ENCODE measurements around the gene ERC1.
"Not testable (repeated sequence)": the region's sequence is repeated elsewhere in the genome, so short reads cannot be mapped to it uniquely, and the experiment has no call there.

Gene ERC1

DNA sequence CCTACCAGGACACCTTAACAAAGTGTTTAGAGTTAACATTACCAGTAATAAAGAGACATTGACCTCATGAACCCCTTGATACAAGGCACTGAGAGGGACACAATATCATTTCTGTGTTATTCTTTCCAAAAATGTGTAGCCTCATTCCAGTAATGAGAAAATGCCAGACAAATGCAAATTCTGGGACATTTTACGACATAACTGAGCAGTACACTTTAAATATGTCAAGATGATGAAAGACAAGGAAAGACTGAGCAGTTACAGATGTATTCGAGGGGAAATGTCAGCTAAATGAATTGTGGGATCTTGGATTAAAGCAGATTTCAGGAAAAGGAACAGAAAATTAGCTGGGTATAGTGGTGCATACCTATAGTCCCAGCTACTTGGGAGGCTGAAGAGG, 255.6 kb downstream of the ERC1 start:
- peak; percentile 38 for DNase-seq

GRCh38 chr12:1250641-1251040, 259.6 kb downstream of the ERC1 start:
- DNase-seq = no peak

GRCh38 chr12:1252758-1253157, 261.7 kb downstream of the ERC1 start:
- no peak for DNase-seq

- not testable (repeated sequence) for DNase-seq
Observed at GRCh38 chr12:1255125-1255524, 264.1 kb downstream of the ERC1 start.

DNA sequence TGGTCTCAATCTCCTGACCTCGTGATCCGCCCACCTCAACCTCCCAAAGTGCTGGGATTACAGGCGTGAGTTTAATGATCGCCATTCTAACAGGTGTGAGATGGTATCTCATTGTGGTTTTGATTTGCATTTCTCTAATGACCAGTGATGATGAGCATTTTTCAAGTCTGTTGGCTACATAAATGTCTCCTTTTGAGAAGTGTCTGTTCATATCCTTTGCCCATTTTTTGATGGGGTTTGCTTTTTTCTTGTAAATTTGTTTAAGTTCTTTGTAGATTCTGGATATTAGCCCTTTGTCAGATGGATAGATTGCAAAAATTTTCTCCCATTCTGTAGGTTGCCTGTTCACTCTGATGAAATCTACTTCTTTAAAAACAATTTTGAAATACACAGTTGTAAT, 264.8 kb downstream of the ERC1 start:
- DNase-seq = not testable (repeated sequence)

DNA sequence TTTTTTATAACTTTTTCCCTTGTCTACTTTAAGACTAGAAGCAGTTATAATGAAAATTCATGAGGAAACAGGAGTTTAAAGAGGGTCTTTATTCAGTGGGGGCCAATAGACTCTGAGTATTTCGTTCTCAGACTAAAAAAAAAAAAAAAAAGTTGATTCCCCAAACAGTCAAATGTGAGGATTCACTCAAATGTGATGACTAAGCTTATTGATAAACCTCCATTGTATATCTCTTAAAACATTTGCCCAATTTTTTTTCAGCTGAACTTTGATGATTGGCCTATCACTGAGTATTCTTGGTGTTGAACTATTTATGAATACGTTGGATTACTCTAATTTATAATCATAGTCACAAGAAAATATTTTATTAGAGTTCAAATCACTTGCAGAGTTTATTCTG, 265.3 kb downstream of the ERC1 start:
- no peak for DNase-seq

DNA sequence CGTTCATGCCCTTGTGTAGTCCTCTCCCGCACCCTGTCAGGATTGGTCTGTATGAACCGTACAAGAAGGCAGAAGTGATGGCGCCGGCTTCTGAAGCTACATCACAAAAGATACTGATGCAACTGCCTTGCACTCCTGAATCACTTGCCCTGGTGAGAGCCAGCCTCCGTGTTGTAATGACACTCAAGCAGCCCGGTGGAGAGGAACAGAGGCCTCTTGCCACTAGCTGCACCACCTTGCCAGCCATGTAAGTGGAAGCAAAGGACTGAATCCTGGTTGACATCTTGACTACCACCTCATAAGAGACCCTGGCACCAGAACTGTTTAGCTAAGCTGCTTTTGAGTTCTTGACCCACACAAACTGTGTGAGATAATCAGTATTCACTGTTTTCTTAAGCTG, 266.0 kb downstream of the ERC1 start:
- DNase-seq = no peak

GRCh38 chr12:1262011-1262410, 271.0 kb downstream of the ERC1 start:
- no peak for DNase-seq

DNA sequence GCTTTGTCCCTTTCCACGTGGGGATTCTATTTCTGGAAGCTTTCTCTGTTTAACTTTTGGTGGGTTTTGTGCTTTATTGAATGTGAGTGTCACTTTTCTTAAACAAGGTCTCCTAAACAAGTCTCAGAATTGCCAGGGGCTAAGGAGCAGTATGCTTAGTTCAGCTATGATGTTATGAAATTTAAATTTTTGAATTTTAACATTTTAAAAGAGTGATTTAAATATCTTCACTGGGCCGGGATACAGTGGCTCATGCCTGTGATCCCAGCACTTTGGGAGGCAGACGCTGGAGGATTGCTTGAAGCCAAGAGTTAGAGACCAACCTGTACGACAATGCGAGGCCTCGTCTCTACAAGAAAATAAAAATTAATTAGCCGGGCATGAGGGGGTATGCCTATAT, 276.2 kb downstream of the ERC1 start:
- DNase-seq = no peak

- no peak for DNase-seq
Observed at GRCh38 chr12:1272142-1272541, 281.1 kb downstream of the ERC1 start.

DNA sequence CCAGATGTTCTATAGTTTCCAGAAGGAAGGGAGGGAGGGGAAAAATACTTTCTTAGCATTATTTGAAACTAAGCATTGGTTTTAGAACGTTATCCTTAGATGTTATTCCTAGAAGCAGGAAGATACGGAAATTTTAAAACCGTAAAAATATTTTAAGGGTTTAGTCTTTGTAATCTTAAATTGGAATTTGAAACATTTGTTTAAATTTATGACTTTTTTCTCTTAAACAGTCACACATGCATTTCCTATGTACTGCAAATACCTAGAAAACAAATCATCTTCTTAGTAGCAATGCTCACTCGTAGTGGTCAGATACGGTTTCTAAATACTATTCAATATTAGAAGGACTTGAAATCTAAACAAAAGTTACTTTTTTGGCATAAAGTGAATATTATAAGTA, 282.0 kb downstream of the ERC1 start:
- peak; percentile 30 for DNase-seq

- no peak for DNase-seq
Observed at GRCh38 chr12:1277905-1278304, 286.9 kb downstream of the ERC1 start.

- no peak for DNase-seq
Observed at GRCh38 chr12:1279050-1279449, 288.0 kb downstream of the ERC1 start.

DNA sequence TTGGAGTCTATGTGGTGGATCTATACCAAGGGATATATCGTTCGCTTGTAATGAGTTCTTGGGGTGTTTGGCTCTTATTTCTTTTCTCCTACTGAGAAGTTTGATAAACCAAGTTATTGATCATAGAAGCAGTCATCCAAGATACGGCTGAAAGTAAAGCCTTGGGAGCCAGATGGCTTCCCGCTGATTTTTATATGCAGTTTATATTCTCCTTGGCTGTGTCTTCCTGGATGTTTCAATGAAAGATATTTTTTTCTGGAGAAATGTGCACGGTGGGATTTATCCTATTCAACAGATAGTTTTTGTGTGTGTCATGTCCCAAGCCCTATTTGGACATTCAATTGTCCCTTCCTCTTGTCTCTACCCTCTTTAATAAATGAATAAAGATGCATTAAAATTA, 289.0 kb downstream of the ERC1 start:
- DNase-seq = no peak

DNA sequence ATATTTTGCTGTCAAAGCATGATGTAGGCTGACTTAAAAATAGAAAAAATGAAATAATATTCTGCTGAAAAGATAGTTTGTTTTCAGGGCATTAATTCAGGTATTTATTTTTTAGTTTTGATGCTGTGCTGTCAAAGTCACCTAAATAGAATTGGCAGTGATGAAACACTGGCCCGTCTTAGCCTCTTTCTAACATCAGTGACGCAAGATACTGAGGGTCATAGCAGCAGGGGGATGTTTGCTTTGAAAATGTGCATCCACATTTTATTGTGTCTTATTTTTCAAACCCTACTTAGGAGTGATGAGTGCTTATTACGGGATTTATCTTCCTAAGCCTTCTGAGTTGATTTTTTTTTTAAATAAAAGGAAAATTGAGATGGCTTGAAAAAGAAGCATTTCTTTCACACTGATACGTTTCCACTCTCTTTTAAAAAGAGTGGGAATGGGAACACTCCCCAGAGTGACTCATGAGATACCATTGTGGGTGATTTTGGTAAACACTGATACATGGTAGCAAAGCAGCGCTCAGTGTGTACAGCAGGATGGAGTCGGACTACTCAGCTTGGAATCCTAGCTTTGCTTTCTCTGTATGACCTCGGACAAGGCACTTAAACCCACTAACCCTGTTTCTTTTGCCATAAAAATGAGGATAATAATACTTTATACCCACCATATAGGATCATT, 290.8 kb downstream of the ERC1 start:
- DNase-seq = peak; percentile 67

DNA sequence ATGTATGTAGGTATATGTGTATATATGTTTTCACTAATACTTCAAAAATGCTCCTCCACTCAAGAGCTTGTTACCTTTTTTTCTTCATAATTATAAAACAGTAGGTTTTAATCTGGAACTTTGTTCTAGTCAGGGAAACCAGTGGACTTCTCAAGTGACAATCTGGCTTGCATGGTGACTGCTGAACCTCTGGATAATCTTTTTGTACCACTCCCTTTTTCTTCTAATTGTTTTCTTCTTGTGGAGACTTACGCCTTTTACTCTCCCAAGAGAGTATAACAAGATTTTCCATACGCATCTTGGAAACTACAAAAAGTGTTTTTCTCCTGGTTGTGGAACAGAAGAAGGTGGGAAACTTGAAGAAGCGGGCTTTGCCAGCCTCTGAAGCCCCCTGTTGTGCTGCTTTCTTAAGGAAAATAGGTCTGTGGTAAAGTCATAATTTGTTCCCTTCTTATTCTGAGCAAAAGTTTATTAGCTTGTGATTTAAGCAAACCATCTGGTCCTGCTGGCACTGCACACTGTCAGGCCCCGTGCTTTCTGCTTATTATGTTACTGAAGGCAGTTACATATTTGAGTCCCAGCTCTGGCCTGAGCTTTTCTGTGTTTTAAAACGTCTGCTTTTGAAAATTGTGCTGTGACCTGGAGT, 291.8 kb downstream of the ERC1 start:
- no peak for DNase-seq

- DNase-seq = no peak
Observed at GRCh38 chr12:1283316-1283715, 292.3 kb downstream of the ERC1 start.

GRCh38 chr12:1284611-1285010, 293.6 kb downstream of the ERC1 start:
- DNase-seq = no peak

GRCh38 chr12:1287446-1287975, 296.5 kb downstream of the ERC1 start:
- DNase-seq = no peak

- no peak for DNase-seq
Observed at GRCh38 chr12:1288333-1288732, 297.3 kb downstream of the ERC1 start.

- DNase-seq = no peak
Observed at GRCh38 chr12:1289371-1290155, 298.5 kb downstream of the ERC1 start.

GRCh38 chr12:1290716-1291115, 299.7 kb downstream of the ERC1 start:
- no peak for DNase-seq

DNA sequence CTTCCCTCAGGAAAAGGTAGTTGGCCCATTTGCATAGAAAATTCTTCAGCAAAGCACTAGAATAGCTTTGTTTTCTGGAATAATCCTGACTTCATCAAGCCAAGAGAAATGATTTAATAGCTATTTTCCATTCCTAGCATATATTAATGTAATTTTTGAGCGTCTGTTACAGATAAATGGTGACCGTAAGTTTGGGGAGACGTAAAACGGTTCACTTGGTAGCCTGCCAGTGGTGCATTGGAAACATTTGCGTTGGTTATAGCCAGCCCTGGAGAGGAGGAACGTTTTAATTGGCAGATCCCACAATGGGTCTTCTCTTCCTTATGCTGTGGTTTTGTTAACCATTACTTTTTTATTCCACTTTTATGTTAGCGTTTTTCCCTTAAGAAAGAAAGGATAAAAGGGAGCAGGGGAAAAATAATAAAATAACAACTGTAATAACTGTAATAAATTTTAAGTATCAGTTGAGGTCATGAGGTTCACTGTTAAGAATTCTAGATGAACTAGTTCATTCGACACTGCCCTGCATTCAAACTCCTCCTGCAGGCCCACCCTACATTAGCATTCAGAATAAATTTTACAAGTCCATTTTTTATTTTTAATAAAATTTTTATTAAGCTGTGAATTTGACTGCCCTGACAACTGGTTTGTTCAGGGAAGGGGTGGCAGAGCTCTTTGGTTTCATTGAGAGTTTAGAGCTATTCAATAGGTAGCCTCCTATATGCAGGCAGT, 300.7 kb downstream of the ERC1 start:
- DNase-seq = no peak
